HEK293T (cell line): ENCODE data around the gene KLF15.
A peak's percentile ranks its signal among the peaks of the same experiment; 100 is the strongest.

ENCODE experiments used
- CTCF ChIA-PET: fragments of 350-600 bp; formaldehyde crosslinking; extraction: SDS; loops from one replicate; lab custom pipeline; 2021; ENCODE audit warnings: antibody characterized with exemption, inconsistent platforms; lab: Yijun Ruan, JAX
- POLR2A ChIA-PET: fragments of 350-600 bp; formaldehyde crosslinking; extraction: SDS; loops from one replicate; lab custom pipeline; 2020; ENCODE audit warnings: antibody characterized with exemption, inconsistent platforms; lab: Yijun Ruan, JAX
- DNase-seq: peaks from one replicate; pipeline ENCODE4 v3.0.0; 2012; ENCODE audit warnings: mixed read lengths; ENCODE audit errors: extremely low spot score
- ARNT ChIP-seq: fragments of 450-650 bp; IDR thresholded peaks from 2 replicates; pipeline ENCODE4 v1.6.1; 2017; ENCODE audit warnings: mild to moderate bottlenecking
- BHLHE40 ChIP-seq: fragments of 450-650 bp; IDR thresholded peaks from 2 replicates; pipeline ENCODE4 v1.6.1; 2016; ENCODE audit warnings: mild to moderate bottlenecking, moderate library complexity, borderline replicate concordance
- CTBP1 ChIP-seq: fragments of 450-650 bp; IDR thresholded peaks from 2 replicates; pipeline ENCODE4 v1.6.1; 2016; ENCODE audit warnings: borderline replicate concordance
- ELF4 ChIP-seq: fragments of 450-650 bp; IDR thresholded peaks from 2 replicates; pipeline ENCODE4 v1.6.1; 2017; ENCODE audit warnings: antibody characterized with exemption
- FOXA1 ChIP-seq: fragments of 450-650 bp; IDR thresholded peaks from 2 replicates; pipeline ENCODE4 v1.6.1; 2016; ENCODE audit warnings: mild to moderate bottlenecking
- FOXK2 ChIP-seq: fragments of 450-650 bp; IDR thresholded peaks from 2 replicates; pipeline ENCODE4 v1.6.1; 2016; ENCODE audit warnings: mild to moderate bottlenecking
- FOXM1 ChIP-seq: fragments of 450-650 bp; IDR thresholded peaks from 2 replicates; pipeline ENCODE4 v1.6.1; 2017; ENCODE audit warnings: mild to moderate bottlenecking, borderline replicate concordance
- HDGF ChIP-seq: fragments of 450-650 bp; IDR thresholded peaks from 2 replicates; pipeline ENCODE4 v1.6.1; 2017; ENCODE audit warnings: antibody characterized with exemption, borderline replicate concordance
- L3MBTL2 ChIP-seq: fragments of 450-650 bp; conservative IDR thresholded peaks from 2 replicates; pipeline ENCODE4 v1.6.1; 2016; ENCODE audit warnings: mild to moderate bottlenecking
- LEF1 ChIP-seq: fragments of 450-650 bp; IDR thresholded peaks from 2 replicates; pipeline ENCODE4 v1.6.1; 2017; ENCODE audit warnings: mild to moderate bottlenecking, borderline replicate concordance
- NFRKB ChIP-seq: fragments of 450-650 bp; IDR thresholded peaks from 2 replicates; pipeline ENCODE4 v1.6.1; 2016; ENCODE audit warnings: mild to moderate bottlenecking, moderate library complexity
- SP1 ChIP-seq: fragments of 450-650 bp; IDR thresholded peaks from 2 replicates; pipeline ENCODE4 v1.6.1; 2017
- SUZ12 ChIP-seq: fragments of 450-650 bp; IDR thresholded peaks from 2 replicates; pipeline ENCODE4 v1.6.1; 2016; ENCODE audit warnings: mild to moderate bottlenecking
- TARDBP ChIP-seq: fragments of 450-650 bp; IDR thresholded peaks from 2 replicates; pipeline ENCODE4 v1.6.1; 2016
- ZNF384 ChIP-seq: fragments of 450-650 bp; IDR thresholded peaks from 2 replicates; pipeline ENCODE4 v1.6.1; 2016
- TF ChIP-seq, protein P1 (sequence below): fragments of 450-650 bp; IDR thresholded peaks from 2 replicates; pipeline ENCODE4 v1.6.1; 2016

KLF15 gene

DNA sequence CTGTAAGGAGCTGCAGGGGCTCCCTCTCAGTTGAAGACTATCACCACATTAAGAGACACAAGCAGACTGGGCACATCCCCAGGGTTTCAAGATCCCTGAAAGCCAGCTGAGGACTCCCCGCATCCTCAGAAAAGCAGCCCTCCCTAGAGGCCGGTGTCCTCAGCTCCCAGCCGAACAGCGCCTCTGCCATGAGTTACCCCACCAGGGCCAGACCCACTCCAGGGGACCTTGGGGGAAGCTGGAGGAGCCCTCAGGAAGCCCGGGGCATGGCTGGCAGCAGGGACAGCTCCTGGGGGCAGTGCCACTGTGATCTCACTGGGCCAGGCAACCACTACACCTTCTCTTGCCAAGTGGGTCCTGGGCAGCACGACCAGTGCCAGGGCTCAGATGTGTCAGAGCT, 8.1 kb downstream of the KLF15 start:
- no peak for DNase-seq
- CTCF ChIA-PET, result interaction anchor here (0.5 to 1.7 kb wide), 2 partner anchors 11 to 274 kb away, joined by 4 read pairs; no protein-coding TSS in a partner anchor
- POLR2A ChIA-PET, result no interaction called here
- no peak for TF ChIP-seq FOXA1
- TF ChIP-seq HDGF, result no peak
- no peak for TF ChIP-seq SP1
- TF ChIP-seq, protein P1, sequence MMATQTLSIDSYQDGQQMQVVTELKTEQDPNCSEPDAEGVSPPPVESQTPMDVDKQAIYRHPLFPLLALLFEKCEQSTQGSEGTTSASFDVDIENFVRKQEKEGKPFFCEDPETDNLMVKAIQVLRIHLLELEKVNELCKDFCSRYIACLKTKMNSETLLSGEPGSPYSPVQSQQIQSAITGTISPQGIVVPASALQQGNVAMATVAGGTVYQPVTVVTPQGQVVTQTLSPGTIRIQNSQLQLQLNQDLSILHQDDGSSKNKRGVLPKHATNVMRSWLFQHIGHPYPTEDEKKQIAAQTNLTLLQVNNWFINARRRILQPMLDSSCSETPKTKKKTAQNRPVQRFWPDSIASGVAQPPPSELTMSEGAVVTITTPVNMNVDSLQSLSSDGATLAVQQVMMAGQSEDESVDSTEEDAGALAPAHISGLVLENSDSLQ, result no peak
- no peak for TF ChIP-seq ZNF384
- no peak for TF ChIP-seq TARDBP
- TF ChIP-seq CTBP1, result no peak

DNA sequence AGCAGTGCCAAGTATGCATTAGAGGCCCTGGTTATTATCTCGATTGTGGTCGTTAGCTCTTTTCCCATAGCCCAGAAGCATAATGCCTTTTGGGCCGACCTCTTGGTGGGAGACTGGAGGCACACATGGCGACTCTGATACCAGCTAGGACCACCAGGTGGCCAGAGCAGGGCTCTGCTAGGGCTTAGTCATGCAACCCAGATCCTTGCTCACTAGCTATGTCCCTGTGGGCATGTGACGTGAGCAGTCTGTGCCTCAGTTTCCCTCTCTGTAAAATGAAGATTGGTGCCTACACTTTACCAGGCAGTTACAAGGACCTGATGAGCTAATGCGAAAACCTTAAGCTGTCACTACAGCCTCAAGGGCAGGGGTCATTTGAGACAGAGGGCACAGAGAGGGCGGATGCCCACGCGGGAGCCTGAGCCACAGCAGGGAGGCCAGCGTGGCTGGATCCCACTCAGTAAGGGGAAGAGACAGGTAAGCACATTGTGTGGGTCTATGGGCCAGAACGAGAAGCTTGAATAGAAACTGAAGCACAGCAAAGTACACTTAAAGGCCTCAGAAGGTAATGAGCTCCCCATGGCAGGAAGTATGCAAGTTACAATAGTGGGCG, 8.8 kb downstream of the KLF15 start:
- DNase-seq, result peak; percentile 26
- TF ChIP-seq FOXA1, result no peak
- no peak for TF ChIP-seq BHLHE40
- no peak for TF ChIP-seq FOXK2
- TF ChIP-seq FOXM1, result no peak
- TF ChIP-seq ARNT, result no peak
- no peak for TF ChIP-seq SP1
- ChIA-PET POLR2A (no interaction called here), CTCF (interaction anchor here (0.5 to 1.7 kb wide), 2 partner anchors 11 to 274 kb away, joined by 4 read pairs; no protein-coding TSS in a partner anchor)

DNA sequence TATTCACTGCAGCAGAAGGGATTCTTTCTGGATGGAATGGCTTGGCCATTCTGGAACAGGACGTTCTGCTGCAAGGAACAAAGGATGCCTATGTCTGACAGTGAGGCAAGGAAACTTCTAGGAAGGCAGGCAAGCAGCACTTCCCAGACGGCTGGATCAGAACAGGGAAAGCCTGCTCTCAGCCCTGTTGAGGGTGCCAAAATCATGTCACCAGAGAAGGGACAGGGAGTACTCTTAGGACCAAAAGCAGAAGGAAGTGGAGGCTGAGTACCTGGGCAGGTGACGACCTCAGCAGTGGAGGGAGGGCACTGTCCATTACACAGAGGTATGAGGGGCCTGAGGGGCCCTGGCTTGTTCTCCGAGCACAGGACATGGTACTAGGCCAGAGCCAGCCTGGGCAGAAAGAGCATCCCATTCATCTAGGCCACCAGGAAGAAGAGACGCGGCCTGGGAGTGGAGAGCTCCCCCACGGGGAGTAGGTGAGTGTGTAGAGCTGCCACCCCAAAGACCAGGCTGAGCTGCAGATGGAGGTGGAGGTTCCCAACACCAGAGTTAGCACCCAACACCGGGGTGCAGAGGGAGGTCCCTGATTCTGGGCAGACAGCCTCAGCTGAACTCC, 9.6 kb downstream of the KLF15 start:
- ChIA-PET CTCF (interaction anchor here (1.7 kb wide), 1 partner anchor 12 kb away, joined by 4 read pairs; no protein-coding TSS in a partner anchor), POLR2A (no interaction called here)
- no peak for DNase-seq
- TF ChIP-seq BHLHE40, result no peak

DNA sequence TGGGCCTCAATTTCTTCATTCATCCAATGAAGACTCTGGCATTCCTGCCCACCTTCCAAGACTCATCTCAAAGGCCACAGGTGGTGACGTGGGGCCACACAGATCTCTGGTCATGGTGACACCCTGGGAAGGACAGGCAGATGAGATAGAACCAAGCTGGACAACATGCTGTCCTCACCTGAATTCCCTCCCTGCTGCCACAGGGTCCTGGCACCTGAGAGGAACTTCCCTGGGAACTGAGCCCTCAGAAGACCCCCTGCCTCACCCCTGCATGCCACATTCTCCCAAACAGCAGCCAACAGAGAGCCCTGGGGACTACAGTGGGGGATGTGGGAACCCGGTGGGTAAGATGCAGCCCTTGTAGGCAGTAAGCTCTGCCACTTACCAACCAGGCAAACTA, 10.7 kb downstream of the KLF15 start:
- ChIA-PET CTCF (no interaction called here), POLR2A (no interaction called here)
- TF ChIP-seq ELF4 (no peak), BHLHE40 (no peak), HDGF (no peak), L3MBTL2 (no peak)
- TF ChIP-seq, protein P1, result no peak
- no peak for DNase-seq

DNA sequence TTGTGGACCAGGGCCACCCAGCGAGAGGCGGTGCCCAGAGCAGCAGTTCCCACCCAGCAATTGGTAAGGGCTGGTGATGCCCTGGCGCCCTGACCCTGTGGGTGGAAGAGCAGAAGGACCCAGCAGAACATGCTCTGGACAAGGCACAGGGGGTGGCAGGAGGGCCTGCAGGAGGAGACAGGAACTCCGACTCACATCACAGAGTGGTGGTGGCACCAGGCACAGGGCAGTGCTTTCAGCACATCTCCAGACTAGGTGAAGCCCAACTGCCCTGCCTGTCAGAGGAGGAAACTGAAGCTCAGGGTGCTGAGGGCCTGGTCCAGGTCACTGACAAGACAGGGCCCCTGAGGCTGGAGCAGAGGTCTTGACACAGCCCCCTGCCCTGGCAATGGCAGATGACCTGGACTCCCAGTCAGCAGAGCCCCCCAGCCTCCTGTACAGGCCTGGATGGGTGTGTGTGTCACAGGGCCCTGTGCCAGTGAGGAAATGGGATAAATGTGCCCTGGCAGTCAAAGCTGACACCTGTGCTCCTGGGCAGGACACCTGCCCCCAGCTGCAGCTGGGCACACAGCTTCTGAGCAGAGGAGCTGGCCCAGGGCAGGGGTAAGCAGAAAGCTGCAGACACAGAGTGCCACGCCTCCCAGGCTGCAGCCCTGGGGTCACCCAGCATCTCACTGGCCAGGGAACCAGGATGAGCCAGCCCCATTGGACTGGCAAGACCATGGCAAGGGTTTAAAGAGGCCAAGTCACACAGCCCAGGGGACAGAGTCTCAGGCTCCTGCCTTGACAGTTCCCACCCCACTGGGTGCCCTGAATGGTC, 11.4 kb downstream of the KLF15 start:
- DNase-seq, result no peak
- CTCF ChIA-PET, result no interaction called here

DNA sequence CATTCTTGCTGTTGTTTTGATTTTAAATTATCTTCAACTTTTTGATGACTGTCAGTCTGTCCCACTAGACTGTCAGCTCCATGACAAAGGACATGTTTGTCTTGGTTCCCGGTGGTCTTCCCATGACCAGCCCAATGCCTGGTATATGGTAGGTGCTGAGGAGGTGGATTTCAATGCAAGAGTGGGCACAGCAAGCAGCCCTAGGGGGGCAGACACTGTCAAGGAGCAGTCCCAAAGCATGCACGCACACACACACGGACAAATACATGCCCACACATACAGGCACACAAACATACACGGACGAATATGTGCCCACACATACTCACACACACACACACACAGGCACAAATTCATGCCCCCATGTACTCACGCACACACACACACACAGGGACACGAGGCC, 12.0 kb downstream of the KLF15 start:
- POLR2A ChIA-PET, result no interaction called here
- TF ChIP-seq ZNF384, result no peak
- TF ChIP-seq ARNT, result no peak
- TF ChIP-seq TARDBP, result no peak
- CTCF ChIA-PET, result no interaction called here
- no peak for DNase-seq

More for the DNA sequence above, 11.4 kb downstream of the KLF15 start:
- TF ChIP-seq CTBP1 (no peak), FOXA1 (no peak), ARNT (no peak), BHLHE40 (no peak), L3MBTL2 (no peak), SP1 (no peak), NFRKB (no peak), FOXK2 (no peak), ELF4 (no peak), LEF1 (no peak), FOXM1 (no peak), ZNF384 (no peak), HDGF (no peak), TARDBP (no peak)
- TF ChIP-seq, protein P1, result no peak
- POLR2A ChIA-PET, result no interaction called here

DNA sequence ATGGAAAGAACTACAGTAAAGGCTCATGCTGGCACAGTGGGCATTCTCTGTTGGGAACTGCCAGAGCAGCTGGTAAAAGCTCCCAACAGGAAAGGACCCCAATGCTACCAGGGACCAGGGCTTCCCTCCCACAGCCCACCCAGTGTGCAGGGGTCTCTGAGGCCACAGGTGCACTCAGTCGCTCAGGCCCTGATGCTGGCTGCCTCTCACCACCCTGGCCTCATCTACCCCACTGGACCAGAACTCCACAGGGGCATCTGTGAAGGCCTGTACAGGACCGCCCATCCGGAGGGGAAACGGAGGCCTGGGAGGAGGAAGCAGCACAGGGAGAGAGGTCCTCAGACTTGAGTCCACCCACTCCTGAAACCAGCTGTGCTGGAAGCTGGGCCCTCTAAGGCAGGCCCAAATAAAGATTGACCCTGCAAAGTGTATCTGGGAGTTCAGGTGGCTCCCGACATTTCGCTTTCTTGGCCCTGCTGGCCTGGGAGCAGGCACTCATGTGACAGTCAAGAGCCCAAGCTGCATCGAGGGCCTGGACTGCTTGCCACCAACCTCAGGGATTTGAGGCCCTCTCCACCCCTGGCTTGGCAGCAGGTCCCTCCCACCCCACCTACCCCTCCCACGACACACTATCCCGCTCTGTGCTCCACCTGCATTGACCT, 12.7 kb downstream of the KLF15 start:
- TF ChIP-seq SUZ12 (no peak), ARNT (no peak), FOXA1 (no peak), CTBP1 (no peak), HDGF (no peak), LEF1 (no peak), FOXM1 (no peak)
- TF ChIP-seq, protein P1, result no peak
- no peak for DNase-seq
- POLR2A ChIA-PET, result no interaction called here
- CTCF ChIA-PET, result no interaction called here
